Measurements from ENCODE around the gene HNRNPUL1.

HNRNPUL1 gene

DNA sequence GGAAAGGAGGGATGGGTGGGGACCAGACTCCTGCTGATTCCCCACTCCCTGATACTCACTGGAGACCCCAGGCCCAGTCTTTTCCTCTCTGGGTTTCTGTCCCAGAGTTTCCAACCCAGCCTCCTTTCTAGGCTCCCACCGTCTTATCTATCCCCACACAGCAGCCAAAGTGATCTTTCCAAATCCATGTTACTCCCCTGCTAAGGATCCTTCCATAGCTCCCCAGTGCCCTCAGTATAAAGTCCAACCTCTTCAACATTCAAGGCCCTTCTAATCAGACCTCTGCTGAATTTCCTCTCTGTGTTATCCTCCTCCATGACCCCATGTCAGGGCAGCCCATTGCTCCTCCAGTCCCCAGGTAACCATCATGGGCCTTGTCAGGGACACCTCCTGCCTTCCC is 90.9 kb downstream of the HNRNPUL1 start:
- no peak for DNase-seq

DNA sequence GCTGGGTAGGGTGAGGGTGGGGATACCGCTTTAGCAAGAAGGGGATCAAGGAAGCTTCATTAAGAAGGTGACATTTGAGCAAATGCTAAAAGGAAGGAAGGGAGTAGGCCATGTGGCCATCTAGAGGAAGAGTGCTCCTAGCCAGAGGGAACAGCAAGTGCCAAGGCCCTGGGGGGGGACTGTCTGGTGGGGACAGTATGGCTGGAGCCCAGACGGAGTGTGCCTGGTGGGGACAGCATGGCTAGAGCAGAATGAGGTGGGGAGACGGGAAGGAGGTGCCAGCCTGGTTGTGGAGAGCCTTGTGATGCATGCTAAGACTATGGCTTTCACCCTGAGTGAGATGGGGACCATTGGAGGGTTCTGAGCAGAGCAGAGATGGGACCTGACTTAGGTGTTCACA is 91.6 kb downstream of the HNRNPUL1 start:
- DNase-seq = no peak

- no peak for DNase-seq
Observed at GRCh38 chr19:41356984-41357739, 93.0 kb downstream of the HNRNPUL1 start.
